Measurements from ENCODE around the gene PPP1R27.

The PPP1R27 gene

DNA sequence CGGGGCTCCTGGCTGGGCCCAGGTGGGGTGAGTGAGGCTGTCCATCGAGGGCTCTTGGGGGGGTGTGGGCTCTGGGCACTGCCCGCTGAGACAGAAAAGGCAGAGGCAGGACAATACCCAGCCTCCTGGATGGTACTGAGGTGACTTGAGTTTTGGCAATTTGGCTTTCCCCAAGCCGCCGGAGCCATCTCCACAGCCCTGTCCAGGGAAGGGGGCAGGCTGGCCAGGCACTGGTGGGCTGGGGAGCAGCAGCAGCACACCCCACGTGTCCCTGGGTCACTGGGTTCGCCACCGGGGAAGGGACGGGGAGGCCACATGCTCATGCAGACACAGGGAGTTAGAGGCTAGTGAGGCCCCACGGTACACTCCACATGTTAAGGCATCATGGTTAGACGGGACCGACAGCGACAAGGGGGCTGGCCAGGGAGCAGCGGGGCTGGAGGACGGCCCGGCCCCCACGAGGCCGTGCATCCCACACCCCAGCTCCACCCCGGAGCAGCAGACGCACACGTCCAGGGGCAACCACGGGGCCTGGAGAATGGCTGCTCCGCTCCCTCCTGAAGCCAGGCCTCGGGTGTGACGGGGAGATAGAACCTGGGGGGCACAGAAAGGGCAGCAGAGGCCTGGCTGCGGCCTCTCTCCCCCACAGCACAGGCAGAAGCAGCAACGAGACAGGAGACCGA lies 33.3 kb upstream of the PPP1R27 start:
- DNase-seq (ENCODE audit: insufficient read length): no peak
- no peak for FAIRE-seq
- peak; percentile 42; the same call in 1 of the 2 replicates for TF ChIP-seq POLR2A (IDR thresholded peaks at IDR 0.05; ENCODE audit: low read depth, low read length)
- TF ChIP-seq POLR2AphosphoS5 (IDR thresholded peaks at IDR 0.05; ENCODE audit: low read depth, low read length): no peak; the same call in 1 of the 2 replicates

DNA sequence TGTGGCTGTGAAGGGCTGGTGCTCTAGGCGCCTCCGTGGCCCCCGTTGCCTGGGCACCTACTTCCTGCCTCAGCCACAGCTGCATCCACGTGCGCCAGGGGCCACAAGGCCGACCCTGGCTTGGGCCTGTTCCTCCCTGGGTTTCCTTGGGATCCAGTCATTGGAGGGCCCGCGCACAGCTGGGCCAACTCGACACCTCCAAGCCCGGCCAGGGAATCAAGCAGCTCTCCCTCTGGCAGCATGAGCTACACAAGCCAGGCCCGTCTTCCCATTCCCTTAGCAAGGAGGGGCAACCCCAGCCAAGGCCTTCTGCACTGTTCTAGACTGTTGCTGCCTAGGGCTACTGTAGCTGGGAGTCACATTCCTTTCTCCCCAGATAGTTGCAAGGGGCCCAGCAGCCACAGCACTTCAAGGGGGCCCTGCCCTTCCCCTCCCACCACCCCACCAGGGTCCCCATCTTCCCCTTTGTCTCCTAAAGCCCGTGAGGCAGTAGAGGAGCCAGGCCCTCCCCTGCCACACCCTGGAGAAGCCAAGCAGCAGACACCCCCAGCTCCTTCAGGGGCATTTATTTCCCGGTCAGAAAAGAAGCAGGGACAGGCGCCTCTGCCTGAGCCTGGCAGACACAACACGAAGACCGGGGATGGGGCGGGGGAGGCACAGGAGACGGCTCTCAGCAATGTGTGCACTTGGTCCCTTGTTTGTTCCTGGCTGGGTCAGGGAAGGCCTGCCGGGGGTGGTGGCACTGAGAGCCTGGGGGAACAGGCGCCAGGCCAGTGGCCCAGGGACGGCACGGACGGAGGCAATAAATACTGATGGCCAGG lies 32.5 kb upstream of the PPP1R27 start:
- DNase-seq (ENCODE audit: insufficient read length): no peak
- peak; percentile 21 for FAIRE-seq
- peak; percentile 69 for TF ChIP-seq POLR2AphosphoS5 (IDR thresholded peaks at IDR 0.05; ENCODE audit: low read depth, low read length)
- peak; percentile 15 for TF ChIP-seq POLR2A (IDR thresholded peaks at IDR 0.05; ENCODE audit: low read depth, low read length)
- no peak for TF ChIP-seq TAF1 (IDR thresholded peaks at IDR 0.05; ENCODE audit: borderline replicate concordance, low read depth, low read length)

DNA sequence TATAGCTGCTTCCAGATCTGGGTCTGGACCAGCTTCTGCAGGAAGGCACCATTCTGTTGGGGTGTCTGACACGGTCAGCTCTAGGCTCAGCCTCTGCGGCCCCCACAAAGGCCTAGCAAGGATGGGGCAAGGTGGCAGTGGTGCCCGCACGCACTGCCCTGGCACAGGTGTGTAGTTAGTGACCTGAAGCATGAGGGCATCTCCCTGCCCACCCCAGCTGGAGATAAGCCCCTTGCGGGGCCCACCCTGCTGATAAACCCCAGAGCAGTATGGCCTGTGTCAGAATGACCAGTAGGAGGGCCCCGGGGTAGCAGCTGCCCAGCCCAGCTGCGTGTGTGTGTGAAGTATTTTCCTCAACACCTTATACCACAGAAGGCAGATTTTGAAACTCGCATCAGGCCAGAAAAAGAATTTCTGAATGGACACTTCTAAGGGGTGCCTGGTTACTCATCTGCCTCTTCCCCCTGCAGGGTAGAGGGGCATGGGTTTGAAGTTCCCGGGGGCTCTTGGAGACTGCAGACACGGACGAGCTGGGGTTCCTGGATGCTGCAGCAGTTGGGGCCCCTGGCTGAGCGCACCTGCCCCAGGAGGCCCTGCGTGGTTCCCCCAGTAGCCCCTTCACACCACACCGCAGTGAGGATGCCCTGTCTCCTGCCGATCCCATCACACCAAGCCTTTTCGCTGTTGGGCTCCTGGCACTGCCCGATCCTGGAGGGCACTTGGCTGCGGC lies 31.8 kb upstream of the PPP1R27 start:
- DNase-seq (ENCODE audit: insufficient read length) (no peak), FAIRE-seq (no peak)
- no peak for TF ChIP-seq TAF1 (IDR thresholded peaks at IDR 0.05; ENCODE audit: borderline replicate concordance, low read depth, low read length)
- peak; percentile 94 for TF ChIP-seq POLR2AphosphoS5 (IDR thresholded peaks at IDR 0.05; ENCODE audit: low read depth, low read length)
- peak; percentile 77 for TF ChIP-seq POLR2A (IDR thresholded peaks at IDR 0.05; ENCODE audit: low read depth, low read length)

DNA sequence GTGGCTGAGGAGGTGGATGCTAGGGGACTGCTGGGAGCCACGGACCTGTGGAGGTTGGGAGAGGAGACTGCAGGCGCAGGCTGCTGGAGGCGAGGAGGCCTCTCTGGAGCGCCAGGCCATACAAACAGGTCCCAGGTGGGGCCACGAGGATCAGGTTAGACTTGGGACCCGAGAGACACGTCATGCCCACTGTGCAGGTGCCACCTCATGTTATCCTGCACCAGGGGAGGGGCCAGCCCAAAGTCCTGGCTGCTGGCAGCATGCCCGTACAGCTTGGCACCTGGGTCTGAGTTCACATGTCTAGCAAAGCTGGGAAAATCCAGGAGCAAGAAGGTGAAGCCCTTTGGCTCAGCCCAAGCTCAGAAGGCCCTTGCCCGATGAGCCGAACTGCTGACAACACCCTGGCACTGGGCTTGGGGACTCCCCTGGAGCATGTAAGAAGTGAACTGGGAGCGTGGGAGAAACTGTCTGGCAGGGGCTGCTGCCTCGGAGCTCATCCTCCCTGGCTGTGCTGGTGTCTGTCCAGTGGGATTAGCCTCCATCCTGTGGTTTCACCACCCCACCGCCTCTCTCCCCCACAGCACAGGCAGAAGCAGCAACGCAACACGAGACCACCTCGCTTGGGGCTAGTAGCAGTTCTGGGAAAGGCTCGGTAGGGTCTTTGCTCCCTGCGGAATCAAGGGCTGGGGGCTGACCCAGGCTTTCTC lies 31.0 kb upstream of the PPP1R27 start:
- TF ChIP-seq POLR2A (IDR thresholded peaks at IDR 0.05; ENCODE audit: low read depth, low read length): peak; percentile 68
- TF ChIP-seq POLR2AphosphoS5 (IDR thresholded peaks at IDR 0.05; ENCODE audit: low read depth, low read length): peak; percentile 77
- no peak for TF ChIP-seq TAF1 (IDR thresholded peaks at IDR 0.05; ENCODE audit: borderline replicate concordance, low read depth, low read length)
- no peak for DNase-seq (ENCODE audit: insufficient read length)
- no peak for FAIRE-seq

DNA sequence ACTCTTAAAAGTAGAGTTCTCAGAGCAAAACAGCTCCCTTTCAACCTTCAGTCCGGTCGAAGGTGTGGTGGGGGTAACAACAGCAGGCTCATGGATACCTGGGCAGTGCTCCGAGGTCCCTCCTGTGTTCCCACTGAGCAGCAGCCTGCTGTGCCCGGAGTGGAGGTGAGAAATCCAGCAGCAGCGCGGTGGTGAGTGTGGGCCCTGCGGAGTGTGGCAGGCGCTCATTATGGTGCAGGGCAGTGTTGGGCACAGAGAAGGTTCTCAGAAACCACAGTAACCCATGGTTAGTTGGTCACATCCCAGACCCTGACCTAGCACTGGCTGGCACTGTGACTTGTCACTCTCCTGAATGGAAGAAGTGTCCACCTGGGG lies 30.5 kb upstream of the PPP1R27 start:
- FAIRE-seq (no peak), DNase-seq (ENCODE audit: insufficient read length) (no peak)
- no peak for TF ChIP-seq POLR2AphosphoS5 (IDR thresholded peaks at IDR 0.05; ENCODE audit: low read depth, low read length)
- TF ChIP-seq POLR2A (IDR thresholded peaks at IDR 0.05; ENCODE audit: low read depth, low read length): no peak; the same call in 1 of the 2 replicates
- TF ChIP-seq TAF1 (IDR thresholded peaks at IDR 0.05; ENCODE audit: borderline replicate concordance, low read depth, low read length): no peak

DNA sequence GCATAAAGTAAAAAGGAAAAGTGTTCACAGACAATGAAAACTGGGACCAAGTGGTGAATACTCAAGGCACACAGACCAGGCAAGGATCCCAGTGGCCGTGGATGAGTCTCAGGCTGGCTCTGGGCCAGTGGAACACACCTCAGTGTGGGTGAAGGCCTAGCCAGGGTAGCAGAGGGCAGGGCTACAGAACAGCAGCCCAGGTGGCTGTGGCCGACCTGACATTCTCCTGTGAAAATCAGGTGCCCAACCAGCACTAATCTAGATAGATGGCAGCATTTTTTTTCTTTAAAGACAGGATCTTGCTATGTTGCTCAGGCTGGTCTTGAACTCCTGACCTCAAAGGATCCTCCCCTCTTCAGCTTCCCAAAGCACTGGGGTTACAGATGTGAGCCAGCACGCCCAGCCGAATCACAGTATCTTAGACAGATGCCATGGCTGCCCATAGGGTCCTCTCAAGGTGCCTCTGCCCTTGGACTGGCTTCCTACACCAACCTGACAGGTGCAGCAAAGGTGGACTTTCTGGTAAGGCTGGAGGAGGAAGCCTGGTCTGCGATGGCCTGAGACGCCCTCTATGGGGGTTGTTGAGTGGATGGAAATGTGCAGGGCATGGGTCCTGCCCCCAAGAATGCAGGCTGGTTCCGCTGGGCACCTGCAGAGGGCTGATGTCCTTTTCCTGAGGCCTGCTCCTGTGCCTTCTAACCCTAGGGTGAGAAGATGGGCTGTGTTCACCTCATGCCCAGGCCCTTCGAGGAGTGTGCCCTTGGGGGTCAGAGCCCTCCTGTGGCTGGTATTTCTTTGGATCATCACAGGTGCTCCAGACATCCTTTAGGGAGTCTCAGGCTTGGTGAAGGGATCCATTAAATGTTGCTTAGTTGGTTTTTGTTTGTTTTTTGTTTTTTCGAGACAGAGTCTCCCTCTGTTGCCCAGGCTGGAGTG lies 29.3 kb upstream of the PPP1R27 start:
- TF ChIP-seq POLR2AphosphoS5 (IDR thresholded peaks at IDR 0.05; ENCODE audit: low read depth, low read length) (no peak), POLR2A (IDR thresholded peaks at IDR 0.05; ENCODE audit: low read depth, low read length) (peak; percentile 39; the same call in 1 of the 2 replicates), TAF1 (IDR thresholded peaks at IDR 0.05; ENCODE audit: borderline replicate concordance, low read depth, low read length) (no peak)
- DNase-seq (ENCODE audit: insufficient read length) (no peak), FAIRE-seq (no peak)

DNA sequence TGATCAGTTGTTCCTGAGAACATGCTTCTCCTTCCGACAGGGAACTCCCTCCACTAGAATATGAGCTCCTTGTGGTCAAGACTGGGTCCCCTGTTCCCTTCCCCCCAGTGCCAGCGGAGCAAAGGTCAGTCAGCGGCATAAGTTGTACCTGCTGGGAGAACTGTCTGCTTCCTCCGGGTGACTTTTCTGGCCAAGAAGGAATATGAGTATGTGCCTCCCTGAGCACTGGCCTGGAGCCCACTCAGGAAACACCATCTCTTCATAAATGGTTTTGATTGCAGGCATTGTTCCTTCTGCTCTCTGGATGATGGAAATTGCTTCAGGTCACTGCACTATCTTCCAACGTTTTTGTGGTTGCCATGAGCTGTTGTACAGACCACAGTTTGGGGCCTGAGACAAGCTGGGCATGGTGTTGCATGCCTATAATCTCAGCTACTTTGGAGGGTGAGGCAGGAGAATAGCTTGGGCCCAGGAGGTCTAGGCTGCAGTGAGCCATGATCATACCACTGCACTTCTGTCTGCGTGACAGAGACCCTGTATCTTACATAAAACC lies 28.3 kb upstream of the PPP1R27 start:
- FAIRE-seq (no peak), DNase-seq (ENCODE audit: insufficient read length) (no peak)
- TF ChIP-seq TAF1 (IDR thresholded peaks at IDR 0.05; ENCODE audit: borderline replicate concordance, low read depth, low read length) (no peak), POLR2AphosphoS5 (IDR thresholded peaks at IDR 0.05; ENCODE audit: low read depth, low read length) (no peak), POLR2A (IDR thresholded peaks at IDR 0.05; ENCODE audit: low read depth, low read length) (no peak)

DNA sequence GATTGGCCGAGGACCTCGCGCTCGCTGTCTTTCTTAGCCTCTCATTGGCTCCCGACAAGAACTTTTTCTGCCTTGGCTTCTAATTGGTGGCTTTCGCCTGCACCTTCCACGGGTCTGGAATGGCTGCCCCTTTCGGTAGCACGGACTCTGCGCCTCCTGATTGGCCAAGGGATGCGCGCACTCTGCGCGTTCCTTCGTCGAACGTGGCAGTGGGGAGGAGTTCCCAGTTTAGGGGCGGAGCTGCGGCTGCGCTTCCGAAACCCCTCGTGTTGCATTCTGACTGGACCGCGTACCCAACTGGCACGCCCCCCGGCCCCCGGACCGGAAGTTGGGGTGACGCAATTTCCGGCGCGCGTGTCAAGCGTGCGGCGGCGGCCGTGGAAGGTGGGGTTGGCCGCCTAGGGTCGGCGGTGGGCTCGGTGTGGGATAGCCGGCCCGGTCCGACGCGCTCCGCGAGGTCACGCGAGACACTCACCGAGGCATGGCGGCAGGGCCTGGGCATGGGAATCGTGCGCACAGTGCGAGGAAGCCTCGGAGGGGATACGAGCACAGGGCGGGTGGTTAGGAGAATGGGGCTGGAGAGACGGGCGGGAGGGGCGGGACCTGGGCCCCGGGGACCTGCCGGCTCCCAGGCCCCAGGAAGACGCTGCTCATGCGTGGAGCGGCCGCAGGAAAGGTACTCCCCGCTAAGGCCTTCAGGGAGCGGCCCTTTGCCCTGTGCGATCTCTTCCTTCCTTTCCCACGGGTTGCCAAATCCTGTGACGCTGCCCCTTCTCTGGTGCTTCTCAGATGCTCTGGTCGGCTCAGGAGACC lies 26.1 kb upstream of the PPP1R27 start:
- TF ChIP-seq POLR2AphosphoS5 (IDR thresholded peaks at IDR 0.05; ENCODE audit: low read depth, low read length) (peak; percentile 85), TAF1 (IDR thresholded peaks at IDR 0.05; ENCODE audit: borderline replicate concordance, low read depth, low read length) (peak; percentile 73), POLR2A (IDR thresholded peaks at IDR 0.05; ENCODE audit: low read depth, low read length) (peak; percentile 85)
- DNase-seq (ENCODE audit: insufficient read length) (peak; percentile 100), FAIRE-seq (peak; percentile 98)

Measured in GM12892 (cell line).